GM19452 (cell line): Measurements from ENCODE around the gene COX6B1.
"Not testable (repeated sequence)": the region's sequence is repeated elsewhere in the genome, so short reads cannot be mapped to it uniquely, and the experiment has no call there.

Source experiments
- ATAC-seq: cut with Tn5 transposase; IDR thresholded peaks from one replicate; pipeline ENCODE4 v1.9.1; 2021; ENCODE audit not compliant: unreplicated experiment

The COX6B1 gene, protein sequence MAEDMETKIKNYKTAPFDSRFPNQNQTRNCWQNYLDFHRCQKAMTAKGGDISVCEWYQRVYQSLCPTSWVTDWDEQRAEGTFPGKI

GRCh38 chr19:35648017-35648961 lies at the start of gene COX6B1:
Gene COX6B1, plus strand, starts transcription at chr19:35648323. Its CDS starts 2,921 bp downstream, at chr19:35651244.
- ATAC-seq: peak; percentile 55

DNA sequence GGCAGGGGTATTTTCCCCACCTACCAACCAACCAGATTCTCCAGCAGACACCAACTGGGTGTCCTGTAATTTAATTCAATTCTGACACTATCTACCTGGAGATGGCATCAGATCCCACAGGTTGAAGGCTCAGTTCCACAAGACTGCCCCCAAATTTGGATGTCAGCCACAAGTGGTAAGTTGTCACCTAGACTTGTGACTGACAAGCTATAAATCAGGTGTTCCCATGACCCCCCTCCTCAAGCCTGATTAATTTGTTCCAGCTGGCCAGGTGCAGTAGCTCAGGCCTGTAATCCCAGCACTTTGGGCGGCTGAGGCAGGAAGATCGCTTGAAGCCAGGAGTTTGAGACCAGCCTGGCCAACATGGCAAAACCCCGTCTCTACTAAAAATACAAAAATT lies 46.2 kb upstream of the COX6B1 start:
- ATAC-seq: no peak

DNA sequence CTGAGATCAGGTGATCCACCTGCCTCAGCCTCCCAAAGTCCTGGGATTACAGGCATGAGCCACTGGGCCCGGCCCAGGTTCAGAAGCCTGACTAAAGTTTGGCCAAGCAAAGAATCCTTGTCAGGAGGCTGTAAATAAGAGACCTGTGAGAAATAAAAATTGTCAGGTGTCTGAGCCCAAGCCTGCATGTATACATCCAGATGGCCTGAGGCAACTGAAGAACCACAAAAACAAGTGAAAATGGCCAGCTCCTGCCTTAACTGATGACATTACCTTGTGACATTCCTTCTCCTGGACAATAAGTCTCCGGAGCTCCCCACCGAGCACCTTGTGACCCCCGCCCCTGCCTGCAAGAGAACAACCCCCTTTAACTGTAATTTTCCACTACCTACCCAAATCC lies 43.7 kb upstream of the COX6B1 start:
- not testable (repeated sequence) for ATAC-seq

- not testable (repeated sequence) for ATAC-seq
These were observed 41.0 kb upstream of the COX6B1 start for GRCh38 chr19:35607170-35607569.

DNA sequence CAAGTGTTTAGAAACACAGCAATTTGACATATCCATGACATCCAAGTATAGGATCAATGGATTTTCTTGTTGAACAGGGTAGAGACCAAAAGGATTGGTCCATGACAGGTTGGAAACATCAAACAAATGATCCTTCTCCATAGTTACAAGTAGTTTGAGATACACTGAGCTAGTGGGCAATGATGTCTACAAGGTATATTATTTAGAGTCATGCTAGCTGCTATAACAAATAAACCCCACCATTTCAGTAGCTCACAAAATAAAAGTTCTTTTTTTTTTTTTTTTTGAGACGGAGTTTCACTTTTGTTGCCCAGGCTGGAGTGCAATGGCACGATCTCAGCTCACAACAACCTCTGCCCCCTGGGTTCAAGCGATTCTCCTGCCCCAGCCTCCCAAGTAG lies 40.5 kb upstream of the COX6B1 start:
- no peak for ATAC-seq

- no peak for ATAC-seq
These were observed 39.9 kb upstream of the COX6B1 start for GRCh38 chr19:35608251-35608650.

DNA sequence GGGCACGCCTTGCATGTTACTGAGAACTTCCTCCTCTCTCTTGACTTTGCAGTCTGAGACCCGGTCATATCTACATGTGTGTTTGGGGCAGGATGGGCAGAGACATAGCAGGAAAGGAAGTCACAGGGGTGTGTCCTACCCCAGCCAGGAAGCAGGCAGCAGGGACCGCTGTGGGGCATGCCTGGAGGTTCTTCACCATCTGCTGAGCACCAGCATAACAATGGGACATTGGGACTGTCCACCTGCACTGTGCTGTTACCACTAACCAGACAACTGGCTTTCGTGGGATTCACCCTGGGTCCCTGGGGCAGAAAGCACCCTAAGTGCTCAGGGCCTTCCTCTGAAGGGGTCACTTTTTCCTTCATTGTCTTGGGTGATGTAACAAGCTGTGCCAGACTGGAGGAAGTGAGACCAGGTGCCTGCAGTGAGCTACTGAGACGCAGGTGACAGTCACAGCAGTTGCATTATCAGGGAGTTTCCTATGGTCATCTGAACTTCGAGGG lies 38.2 kb upstream of the COX6B1 start:
- no peak for ATAC-seq

DNA sequence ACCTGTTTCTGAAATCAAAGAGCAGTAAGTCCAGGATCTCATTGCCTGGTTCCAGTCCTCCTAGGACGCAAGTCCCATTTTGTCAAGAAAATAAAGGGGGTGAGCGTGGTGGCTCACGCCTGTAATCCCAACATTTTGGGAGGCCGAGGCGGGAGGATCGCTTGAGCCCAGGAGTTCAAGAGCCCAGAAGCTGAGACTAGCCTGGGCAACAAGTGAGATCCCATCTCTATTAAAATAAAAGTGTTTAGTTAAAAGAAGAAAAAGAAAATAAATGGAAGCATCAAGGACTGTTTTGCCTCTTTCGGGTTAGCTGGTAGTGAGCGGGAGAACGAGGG lies 35.9 kb upstream of the COX6B1 start:
- no peak for ATAC-seq

DNA sequence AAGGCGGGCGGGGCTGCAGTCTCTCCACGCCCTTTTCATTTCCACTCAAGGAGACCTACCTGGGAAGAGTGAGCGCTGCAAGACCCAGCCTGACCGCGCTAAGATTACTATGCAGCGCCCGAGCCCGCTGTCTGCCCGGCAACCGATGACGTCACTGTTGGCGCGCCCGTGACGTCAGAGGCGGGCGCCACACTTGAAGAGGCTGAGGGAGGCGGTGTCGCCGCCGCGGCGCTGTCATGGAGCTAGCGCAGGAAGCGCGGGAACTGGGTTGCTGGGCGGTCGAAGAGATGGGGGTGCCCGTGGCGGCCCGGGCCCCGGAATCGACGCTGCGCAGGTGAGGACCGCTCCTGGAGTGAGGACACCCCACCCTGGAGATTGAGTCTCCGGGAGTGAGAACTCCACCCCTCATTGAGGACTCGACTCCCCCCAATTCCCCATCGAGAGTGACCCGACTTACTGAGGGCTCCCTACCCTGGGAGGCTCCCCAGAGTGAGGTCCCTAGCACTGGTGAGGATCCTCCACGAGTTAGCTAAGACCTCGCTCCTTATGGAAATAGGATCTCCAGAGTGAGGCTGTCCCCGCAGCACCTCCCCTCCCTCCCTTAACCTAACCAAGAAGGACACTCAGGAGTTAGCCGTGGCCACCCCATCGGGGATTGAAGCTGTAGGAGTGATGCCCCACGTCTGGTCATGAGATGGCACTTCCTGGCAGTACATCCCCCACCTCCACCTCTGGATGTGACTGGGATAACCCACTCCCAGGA lies 35.4 kb upstream of the COX6B1 start, which contains the start of gene HAUS5:
Gene HAUS5 (plus strand): TSS at position 177 of the 763 bp plus-strand sequence. CDS start 60 bp downstream, at position 237.
- peak; percentile 88 for ATAC-seq

GRCh38 chr19:35613574-35613973 lies 34.5 kb upstream of the COX6B1 start:
- ATAC-seq: no peak

DNA sequence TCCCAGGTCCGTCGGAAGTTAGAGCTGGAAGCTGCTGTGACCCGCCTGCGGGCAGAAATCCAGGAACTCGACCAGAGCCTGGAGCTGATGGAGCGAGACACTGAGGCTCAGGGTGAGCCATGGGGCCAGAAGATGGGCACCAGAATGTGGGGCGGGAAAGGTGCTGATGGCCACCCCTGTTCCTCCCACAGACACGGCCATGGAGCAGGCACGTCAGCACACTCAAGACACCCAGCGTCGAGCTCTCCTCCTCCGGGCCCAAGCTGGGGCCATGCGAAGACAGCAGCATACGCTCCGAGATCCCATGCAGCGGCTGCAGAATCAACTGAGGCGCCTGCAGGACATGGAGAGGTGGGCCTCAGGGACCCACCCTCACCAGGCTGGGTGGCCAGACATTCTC lies 33.1 kb upstream of the COX6B1 start:
- ATAC-seq: no peak

GRCh38 chr19:35618857-35619256 lies 29.3 kb upstream of the COX6B1 start:
- no peak for ATAC-seq

DNA sequence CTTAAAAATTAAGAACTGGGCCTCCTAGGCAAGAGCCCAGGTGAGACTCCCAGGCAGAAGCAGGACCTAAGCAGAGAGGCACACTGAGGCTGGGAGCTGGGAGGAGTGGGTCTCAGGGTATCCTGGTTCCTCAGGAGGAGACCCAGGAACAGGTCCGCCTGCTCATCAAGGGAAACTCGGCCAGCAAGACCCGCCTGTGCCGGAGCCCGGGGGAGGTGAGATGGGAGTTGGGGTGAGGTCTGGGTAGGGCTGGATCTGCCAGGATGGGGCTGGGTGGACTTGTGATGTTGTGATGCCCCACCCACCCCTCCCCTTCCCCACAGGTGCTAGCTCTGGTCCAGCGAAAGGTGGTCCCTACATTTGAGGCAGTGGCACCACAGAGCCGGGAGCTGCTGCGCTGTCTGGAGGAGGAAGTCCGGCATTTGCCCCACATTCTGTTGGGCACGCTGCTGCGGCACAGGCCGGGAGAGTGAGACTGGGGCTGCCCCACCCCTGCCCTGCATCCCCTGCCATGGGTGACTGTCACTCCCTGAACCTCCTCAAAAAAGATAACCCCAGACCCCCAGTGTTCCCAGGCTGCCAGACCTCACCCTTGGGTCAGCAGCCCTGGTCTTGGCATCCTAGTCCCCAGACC lies 28.7 kb upstream of the COX6B1 start:
- no peak for ATAC-seq

DNA sequence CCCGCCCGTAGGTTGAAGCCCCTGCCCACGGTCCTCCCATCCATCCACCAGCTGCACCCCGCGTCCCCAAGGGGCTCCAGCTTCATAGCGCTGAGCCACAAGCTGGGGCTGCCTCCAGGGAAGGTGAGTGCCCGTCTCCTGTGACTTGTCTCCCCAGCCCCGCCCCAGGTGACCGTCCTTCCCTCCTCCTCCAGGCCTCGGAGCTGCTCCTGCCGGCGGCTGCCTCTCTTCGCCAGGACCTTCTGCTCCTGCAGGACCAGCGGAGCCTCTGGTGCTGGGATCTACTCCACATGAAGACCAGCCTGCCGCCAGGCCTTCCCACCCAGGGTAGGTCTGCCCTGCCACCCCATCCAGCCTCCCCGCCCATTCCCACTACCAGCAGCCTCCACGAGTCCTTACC lies 28.1 kb upstream of the COX6B1 start:
- ATAC-seq: no peak

DNA sequence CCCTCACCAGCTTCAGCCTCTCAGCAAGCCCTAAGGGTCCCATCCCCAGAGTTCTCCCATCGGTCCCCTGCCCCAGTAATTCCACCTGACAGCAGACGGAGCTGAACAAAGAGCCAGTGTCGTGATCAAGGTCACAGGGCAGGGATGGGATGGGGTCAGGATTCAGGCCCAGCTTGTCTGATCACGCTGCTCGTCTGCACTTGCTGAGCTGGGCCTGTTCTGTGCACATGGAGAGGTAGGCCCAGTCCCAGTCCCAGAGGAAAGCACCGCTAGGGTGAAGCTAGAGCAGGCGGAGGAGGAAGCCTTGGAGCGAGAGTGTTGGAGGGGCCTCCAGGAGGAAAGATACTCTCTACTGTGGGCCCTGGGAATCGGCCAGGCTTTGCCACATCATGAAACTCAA lies 26.4 kb upstream of the COX6B1 start:
- no peak for ATAC-seq

DNA sequence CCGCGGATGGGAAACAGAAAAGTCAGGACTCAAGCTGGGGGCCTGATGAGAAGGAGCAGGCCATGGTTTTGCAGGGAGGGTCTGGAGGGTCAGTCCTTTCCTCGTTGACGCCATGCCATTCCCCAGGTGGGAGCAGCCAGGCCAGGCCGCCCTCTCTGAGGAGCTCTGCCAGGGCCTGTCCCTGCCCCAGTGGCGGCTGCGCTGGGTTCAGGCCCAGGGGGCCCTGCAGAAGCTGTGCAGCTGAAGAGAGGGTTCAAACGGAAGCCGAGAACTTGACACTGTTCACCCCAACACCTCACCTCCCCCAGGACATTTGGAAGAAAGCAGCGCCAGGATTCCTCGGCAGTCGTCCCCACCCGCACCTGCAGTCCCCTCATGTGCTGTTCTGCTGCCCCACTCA lies 25.4 kb upstream of the COX6B1 start:
- ATAC-seq: no peak

DNA sequence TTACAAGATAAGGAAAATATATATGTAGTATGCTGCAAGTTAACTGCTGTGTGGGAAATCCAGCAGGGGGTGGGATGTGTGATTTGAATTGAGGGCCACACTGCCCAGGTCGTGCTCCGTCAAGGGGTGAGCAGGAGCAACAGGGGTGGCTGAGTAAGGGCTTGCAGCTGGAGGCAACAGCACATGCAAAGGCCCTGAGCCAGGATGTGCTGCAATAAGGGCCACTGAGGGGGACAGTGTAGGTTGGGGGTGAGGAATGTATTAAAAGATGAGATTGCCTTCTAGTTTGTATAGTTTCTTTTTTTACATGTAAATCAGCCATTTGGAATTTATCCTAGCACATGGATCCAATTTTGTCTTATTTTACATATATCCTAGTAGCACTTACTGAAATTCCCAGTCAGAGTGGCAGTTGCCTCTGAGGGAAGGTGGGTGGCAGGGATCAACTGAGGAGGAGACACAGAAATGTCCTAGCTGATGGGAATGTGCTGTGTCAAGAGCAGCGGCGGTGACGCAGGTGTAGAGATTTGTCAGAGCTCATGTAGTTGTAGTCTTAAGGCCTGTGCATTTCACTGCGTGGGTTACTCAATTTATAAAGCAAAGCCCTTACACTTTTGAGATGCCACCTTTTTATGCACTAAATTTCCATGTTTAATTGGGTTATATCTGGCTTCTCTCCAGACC lies 24.7 kb upstream of the COX6B1 start:
- ATAC-seq: no peak

DNA sequence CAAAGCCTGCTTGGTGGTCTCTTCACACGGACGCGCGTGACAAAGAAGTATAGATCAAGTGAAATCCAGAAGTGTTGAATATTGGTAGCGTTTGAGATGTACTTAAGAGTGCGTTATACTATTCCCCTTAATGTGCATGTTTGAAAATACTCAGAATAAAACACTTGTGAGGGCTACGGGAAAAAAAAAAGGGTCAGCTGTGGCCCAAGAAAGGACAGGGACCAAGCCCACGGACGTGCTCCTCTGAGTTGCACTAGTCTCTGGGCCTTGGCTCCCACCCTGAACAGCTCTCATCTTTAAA lies 19.9 kb upstream of the COX6B1 start:
- no peak for ATAC-seq

DNA sequence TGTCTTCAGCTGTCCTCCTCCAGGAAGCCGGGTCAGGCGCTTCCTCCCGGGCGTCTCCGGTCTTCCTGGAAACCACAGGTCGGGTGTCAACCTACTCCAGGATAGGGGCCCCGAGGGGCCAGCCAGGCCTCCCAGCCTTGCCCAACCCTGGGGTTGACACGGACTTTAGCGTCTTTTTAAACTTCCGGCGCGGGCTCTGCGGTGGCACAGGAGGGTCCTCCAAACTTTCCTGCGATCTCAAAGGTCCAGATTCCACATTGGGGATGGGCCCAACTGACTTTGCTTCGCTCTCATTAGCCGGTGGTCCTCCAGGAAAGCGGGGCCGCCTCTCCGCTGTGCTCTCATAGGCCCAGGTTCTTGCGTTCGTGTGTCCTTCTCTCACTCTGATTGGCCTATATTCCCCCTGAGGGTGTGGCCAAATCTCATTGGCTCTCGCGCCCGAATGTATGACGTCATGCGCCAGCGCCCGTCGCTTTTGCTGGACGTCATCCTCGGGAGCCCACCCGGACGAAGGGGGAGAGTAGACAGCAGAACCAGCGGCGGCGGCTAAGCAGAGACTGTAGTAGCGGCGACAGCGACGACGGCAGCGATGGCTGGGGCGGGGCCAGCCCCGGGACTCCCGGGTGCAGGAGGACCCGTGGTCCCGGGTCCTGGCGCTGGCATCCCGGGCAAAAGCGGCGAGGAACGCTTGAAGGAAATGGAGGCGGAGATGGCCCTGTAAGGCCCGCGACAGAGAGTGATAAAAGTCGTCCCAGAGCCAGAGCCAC lies 19.4 kb upstream of the COX6B1 start, which contains the start of gene RBM42:
Gene RBM42 (plus strand): TSS at position 472 of the 767 bp plus-strand sequence. CDS start 118 bp downstream, at position 590.
- peak; percentile 95 for ATAC-seq

GRCh38 chr19:35629332-35629633 lies 18.8 kb upstream of the COX6B1 start:
- ATAC-seq: peak; percentile 6
